Tibial nerve (tissue), 3 donors: ENCODE results near the gene NR0B2.

Experiments
- CTCF ChIP-seq, 5 experiments: fragments of 200-600 bp in 3 of 5; fragments of 450-650 bp in 2 of 5; sonication (generic) in 3 of 5; IDR thresholded peaks; one replicate each; pipeline ENCODE4 v1.5.1; 2016 to 2019; ENCODE audit warnings: antibody characterized with exemption in 5 of 5, mild to moderate bottlenecking in 3 of 5, moderate library complexity in 2 of 5
- POLR2A ChIP-seq, 2 donors: fragments of 450-650 bp; IDR thresholded peaks; one replicate each; pipeline ENCODE4 v1.6.1; 2017; ENCODE audit warnings: antibody characterized with exemption in 2 of 2, mild to moderate bottlenecking in 2 of 2, moderate library complexity in 2 of 2

GRCh38 chr1:26862781-26863684 lies 50.7 kb downstream of the NR0B2 start, which contains the start of gene SFN:
- TF ChIP-seq CTCF (IDR thresholded peaks at IDR 0.05) (peak in 1 of 5 experiments; percentile 20), POLR2A (IDR thresholded peaks at IDR 0.05) (no peak)
